HG02759 (cell line): Measurements from ENCODE around the gene FGD4.
A peak's percentile ranks its signal among the peaks of the same experiment; 100 is the strongest.
"Not testable (repeated sequence)": the region's sequence is repeated elsewhere in the genome, so short reads cannot be mapped to it uniquely, and the experiment has no call there.

Source experiments
- ATAC-seq: cut with Tn5 transposase; IDR thresholded peaks from one replicate; pipeline ENCODE4 v1.9.1; 2021; ENCODE audit warnings: mild to moderate bottlenecking, moderate library complexity; ENCODE audit not compliant: unreplicated experiment

Gene FGD4

DNA sequence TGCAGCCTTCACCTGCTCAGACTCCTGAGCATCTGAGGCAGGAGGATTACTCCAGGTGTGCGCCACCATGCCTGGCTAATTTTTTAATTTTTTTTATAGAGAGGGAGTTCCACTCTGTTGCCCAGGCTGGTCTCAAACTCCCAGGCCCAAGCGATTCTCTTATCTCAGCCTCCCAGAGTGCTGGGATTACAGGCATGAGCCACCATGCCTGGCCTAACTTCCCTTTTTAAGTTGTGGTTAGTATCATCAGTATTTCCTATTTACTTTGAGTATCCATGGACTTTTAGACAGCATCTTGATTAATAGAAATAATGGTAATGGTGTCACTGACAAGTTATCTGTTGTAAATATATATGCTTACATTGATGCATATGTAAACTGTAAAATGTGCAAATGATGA lies 116.9 kb downstream of the FGD4 start:
- ATAC-seq, result no peak

DNA sequence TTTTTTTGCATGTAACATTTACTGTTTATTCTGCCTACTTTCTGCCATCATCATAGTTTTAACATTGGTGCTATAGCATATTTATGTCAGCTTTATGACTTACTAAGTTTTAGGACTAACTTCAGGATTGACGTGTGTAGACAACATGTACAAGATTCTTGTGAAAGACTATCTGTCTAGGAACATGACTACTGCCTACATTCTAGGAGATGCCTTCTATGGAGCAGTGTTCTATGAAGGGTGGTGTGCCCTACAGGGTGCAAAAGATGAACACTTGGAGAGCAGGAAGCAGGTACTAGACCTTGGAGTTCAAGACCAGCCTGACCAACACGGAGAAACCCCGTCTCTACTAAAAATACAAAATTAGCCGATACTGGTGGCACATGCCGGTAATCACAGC lies 118.6 kb downstream of the FGD4 start:
- ATAC-seq, result no peak

DNA sequence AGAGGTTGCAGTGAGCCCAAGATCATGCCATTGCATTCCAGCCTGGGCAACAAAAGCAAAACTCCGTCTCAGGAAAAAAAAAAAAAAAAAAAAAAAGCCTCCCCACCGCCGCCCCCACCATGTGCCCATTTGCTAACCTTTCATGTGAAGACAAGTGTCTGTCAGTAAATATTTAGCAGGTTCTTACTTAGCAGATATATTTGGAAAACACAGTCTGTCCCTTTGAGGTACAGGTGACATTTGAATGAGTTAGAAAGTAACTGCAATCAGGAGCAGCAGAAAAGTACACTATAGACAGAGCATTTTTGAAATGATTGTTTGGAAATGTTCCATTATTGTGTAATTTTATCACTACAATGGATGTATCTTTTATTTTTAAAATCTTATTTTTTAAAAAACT lies 119.7 kb downstream of the FGD4 start:
- ATAC-seq, result no peak

DNA sequence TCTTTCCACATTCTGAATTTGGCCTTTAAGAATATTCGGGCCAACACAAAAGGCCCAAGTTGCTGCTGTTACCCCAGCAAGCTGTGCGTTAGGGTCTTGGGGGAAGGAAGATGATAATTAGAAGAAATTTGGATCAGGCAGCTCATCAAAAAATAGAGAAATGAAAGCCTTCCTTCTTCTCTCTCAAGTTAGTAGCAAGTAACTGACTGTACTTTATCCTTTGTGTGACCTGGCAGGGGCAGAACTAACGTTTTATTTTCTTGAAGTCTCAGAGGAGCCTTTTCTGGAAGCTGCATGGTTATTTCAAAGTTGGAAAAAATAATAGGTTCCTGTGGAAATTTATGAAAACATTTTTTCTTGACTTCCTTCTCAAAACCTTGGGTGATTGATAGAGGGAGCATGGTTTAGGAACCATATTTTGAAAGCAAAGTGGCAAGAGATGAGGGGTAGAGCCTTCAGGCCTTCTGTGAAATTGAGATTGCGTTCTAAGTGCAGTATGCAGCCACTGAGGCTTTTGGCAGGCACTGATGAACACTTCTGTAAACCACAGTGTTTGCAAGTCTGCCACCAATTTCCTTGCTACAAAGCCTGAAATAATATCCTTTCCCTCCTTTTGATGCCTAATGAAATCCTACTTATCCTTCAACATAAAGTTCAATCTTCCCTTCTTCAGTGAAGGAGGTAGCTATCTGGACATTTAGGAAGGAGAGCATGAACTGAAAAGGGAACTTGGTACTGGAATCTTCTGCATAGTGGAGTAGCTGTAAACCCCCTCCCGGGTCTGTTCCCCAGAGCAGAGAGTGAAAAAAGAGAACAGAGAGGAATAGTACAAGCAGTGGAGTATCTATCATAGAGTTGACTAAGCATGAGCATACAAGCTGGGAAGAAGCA lies 123.2 kb downstream of the FGD4 start:
- peak; percentile 71 for ATAC-seq

- not testable (repeated sequence) for ATAC-seq
These were observed 126.4 kb downstream of the FGD4 start for GRCh38 chr12:32525802-32526201.

GRCh38 chr12:32526343-32526742 lies 127.0 kb downstream of the FGD4 start:
- not testable (repeated sequence) for ATAC-seq

DNA sequence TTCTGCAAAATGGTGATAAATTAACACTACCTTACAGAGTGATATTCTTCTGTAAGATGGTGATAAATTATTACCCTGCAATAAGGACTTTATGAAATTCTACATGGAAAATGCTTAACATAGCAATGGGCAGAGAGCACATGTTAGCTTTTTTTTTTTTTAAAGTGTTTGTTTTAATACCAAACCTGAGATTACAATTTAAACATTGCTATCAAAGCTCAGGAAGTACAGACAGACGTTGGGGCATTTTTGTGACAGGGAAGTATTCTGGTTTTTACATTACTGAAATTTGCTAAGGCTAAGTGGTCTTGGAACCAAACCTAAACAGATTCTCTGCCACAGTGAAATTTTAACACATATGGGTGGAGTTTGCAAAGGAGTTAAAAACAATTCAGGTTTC lies 133.1 kb downstream of the FGD4 start:
- ATAC-seq, result no peak

GRCh38 chr12:32532951-32533350 lies 133.6 kb downstream of the FGD4 start:
- ATAC-seq, result no peak

DNA sequence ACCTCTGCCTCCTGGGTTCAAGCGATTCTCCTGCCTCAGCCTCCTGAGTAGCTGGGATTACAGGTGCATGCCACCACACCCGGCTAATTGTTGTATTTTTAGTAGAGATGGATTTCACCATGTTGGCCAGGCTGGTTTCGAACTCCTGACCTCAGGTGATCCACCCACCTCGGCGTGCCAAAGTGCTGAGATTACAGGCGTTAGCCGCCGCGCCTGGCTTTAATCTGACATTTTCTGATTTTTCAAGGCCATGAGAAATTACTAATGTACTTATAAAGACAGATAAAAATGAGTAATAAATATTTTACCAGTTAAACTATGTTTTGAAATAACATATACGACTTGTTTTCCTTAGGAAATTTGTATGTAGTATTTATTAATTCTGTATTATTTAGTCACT lies 134.1 kb downstream of the FGD4 start:
- ATAC-seq, result not testable (repeated sequence)

DNA sequence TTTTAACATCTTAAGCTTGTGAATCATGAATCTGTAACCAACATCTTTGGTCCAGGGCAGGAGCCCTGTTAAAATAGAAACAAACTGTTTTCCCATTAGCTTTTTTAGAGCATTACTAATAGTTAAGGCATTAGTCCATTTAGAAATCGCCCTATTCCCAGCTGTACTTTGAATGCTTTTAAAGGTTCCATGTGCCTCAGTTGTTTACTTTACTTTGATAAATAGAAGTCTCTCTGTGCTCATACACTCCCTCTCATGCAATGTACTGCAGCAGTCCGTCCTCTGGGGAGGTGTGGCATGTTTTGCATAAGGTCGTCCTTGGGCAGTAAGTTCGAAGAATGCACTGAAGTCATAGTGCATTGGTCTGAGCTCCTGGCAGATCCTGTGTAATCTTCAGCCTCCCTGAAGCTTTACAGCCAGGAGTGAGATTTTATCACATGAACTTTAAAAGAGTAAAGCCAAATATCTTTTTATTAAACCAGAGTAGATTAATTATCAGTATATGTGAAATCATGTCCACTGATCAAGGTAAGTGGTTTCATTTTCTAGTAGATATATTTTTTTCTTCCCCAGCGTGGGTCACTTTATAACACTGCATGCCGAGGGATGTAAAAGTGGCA lies 134.7 kb downstream of the FGD4 start:
- peak; percentile 55 for ATAC-seq

GRCh38 chr12:32534698-32535097 lies 135.3 kb downstream of the FGD4 start:
- ATAC-seq, result no peak

DNA sequence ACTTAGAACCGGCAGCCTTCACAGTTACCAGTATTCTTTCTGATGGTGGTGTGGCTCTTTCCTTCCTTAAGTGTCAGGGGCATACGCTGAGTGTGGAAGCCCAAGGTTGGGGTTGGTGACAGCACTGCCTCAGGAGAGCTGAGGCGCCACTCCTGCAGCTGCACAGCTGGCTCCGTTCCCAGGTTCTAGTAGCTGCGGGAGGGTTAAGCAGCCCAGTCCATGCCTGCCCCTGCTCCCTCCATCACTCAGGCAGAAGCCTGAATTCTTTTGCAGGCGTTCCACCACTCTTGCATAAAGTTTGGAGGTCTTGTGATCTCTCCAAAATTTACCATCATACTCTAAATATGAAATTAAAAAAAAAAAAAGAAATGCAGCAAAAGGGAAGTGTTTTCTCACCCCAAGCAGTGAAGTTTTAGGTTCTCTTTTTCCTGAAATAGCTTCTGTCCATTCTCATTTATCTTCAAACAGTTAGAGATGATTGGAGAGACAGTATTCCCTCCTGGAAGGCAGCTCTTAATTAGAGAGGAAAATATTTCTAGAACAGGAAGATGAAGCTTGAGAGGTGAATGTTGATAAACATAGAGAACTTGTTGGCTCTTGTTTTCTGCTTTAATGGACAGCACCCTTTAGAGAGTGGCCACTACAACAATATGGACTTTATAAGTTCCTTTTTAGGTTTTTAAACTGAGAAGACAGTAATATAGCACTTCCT lies 136.1 kb downstream of the FGD4 start:
- no peak for ATAC-seq

GRCh38 chr12:32536000-32536345 lies 136.6 kb downstream of the FGD4 start:
- ATAC-seq, result no peak

- no peak for ATAC-seq
These were observed 142.5 kb downstream of the FGD4 start for GRCh38 chr12:32541754-32542374.

GRCh38 chr12:32542428-32543229 lies 143.3 kb downstream of the FGD4 start:
- ATAC-seq, result no peak

DNA sequence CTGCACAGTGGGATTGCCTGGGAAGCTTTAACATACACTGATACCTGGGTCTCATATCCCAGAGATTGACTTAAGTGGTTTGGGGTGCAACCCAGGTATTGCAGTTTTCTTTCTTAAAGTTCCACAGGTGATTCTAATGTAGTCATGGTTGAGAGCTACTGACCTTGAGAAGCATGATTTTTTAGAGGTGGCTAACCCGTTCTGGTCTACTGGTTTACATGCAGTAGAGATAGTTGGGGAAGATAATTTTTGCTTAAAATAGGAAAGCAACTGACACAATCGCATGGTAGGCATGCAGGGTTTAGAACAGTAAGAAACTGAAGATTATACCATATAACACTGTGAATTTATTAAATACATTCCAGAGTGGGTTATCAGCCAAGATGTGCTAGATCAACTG lies 145.5 kb downstream of the FGD4 start:
- ATAC-seq, result no peak

- ATAC-seq, result no peak
These were observed 146.1 kb downstream of the FGD4 start for GRCh38 chr12:32545413-32545980.

- no peak for ATAC-seq
These were observed 146.9 kb downstream of the FGD4 start for GRCh38 chr12:32546272-32546671.

DNA sequence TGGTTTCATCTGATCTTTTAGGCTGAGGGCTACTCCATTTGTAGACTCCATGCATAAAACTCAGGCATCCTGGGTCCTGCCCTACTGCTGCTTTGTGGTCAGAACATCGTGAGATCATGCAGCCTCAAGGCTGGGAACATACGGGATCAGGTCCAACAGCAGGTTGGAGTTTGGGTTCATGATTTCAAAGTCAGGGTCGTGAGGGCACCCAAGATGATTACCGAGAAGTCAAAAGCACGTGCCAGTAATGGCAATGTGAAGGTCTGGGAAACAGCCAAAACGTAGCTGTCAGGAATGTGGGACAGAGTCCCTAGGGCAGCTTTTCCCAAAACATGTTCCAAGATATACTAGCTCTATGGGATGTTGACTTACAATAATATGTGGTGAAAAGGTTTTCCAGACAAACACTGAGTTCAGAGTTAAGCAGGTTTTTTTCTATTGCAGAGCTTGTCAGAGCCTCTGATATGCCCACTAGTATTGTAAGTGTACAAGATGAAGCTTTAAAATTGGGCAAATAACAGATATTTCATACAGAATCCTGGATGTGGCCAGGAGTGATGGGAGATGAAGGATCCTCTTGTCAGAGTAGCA lies 149.4 kb downstream of the FGD4 start:
- no peak for ATAC-seq

- no peak for ATAC-seq
These were observed 150.3 kb downstream of the FGD4 start for GRCh38 chr12:32549675-32550079.
